ENCODE data around the gene GALNT15.

Gene GALNT15

GRCh38 chr3:16257309-16257708 is 82.8 kb downstream of the GALNT15 start:
- no peak for DNase-seq

- no peak for DNase-seq
These were observed 83.7 kb downstream of the GALNT15 start for GRCh38 chr3:16258177-16258576.

- DNase-seq = no peak
These were observed 84.4 kb downstream of the GALNT15 start for GRCh38 chr3:16258866-16259265.

- no peak for DNase-seq
These were observed 85.6 kb downstream of the GALNT15 start for GRCh38 chr3:16260046-16260445.

GRCh38 chr3:16262174-16262573 is 87.7 kb downstream of the GALNT15 start:
- DNase-seq = no peak

GRCh38 chr3:16264174-16264707 is 89.8 kb downstream of the GALNT15 start:
- no peak for DNase-seq

GRCh38 chr3:16264708-16265454 is 90.4 kb downstream of the GALNT15 start, which contains the start of the genes DPH3 and OXNAD1:
Gene DPH3 (minus strand): TSS chr3:16264943. CDS start chr3:16264876, 67 bp downstream.
Gene OXNAD1 (plus strand): TSS chr3:16265212. CDS start chr3:16270953, 5,741 bp downstream.
- peak; percentile 100 for DNase-seq

- DNase-seq = no peak
These were observed 90.9 kb downstream of the GALNT15 start for GRCh38 chr3:16265455-16265786.

GRCh38 chr3:16266714-16267113 is 92.2 kb downstream of the GALNT15 start:
- no peak for DNase-seq

GRCh38 chr3:16270855-16271254 is 96.4 kb downstream of the GALNT15 start:
- no peak for DNase-seq

- no peak for DNase-seq
These were observed 98.1 kb downstream of the GALNT15 start for GRCh38 chr3:16272588-16272987.

- DNase-seq = no peak
These were observed 99.4 kb downstream of the GALNT15 start for GRCh38 chr3:16273867-16274266.

GRCh38 chr3:16277471-16277870 is 103.0 kb downstream of the GALNT15 start:
- no peak for DNase-seq

GRCh38 chr3:16279010-16279801 is 104.7 kb downstream of the GALNT15 start:
- no peak for DNase-seq

- DNase-seq = no peak
These were observed 106.2 kb downstream of the GALNT15 start for GRCh38 chr3:16280671-16281070.

Measured in HCEC 1CT (cell line).